GM12873 (cell line): ENCODE measurements around the gene HTT.

Source experiments
- TF ChIP-seq, protein P1 (sequence below): IDR thresholded peaks from 2 replicates; pipeline ENCODE4 v1.5.1; 2012; ENCODE audit warnings: low read depth, mild to moderate bottlenecking, moderate library complexity, low read length, control low read depth; ENCODE audit not compliant: insufficient read depth; ENCODE audit errors: missing control alignments

HTT gene

DNA sequence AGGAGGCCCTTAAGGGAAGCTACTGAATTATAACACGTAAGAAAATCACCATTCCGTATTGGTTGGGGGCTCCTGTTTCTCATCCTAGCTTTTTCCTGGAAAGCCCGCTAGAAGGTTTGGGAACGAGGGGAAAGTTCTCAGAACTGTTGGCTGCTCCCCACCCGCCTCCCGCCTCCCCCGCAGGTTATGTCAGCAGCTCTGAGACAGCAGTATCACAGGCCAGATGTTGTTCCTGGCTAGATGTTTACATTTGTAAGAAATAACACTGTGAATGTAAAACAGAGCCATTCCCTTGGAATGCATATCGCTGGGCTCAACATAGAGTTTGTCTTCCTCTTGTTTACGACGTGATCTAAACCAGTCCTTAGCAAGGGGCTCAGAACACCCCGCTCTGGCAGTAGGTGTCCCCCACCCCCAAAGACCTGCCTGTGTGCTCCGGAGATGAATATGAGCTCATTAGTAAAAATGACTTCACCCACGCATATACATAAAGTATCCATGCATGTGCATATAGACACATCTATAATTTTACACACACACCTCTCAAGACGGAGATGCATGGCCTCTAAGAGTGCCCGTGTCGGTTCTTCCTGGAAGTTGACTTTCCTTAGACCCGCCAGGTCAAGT is 167.5 kb downstream of the HTT start:
- TF ChIP-seq, protein P1, sequence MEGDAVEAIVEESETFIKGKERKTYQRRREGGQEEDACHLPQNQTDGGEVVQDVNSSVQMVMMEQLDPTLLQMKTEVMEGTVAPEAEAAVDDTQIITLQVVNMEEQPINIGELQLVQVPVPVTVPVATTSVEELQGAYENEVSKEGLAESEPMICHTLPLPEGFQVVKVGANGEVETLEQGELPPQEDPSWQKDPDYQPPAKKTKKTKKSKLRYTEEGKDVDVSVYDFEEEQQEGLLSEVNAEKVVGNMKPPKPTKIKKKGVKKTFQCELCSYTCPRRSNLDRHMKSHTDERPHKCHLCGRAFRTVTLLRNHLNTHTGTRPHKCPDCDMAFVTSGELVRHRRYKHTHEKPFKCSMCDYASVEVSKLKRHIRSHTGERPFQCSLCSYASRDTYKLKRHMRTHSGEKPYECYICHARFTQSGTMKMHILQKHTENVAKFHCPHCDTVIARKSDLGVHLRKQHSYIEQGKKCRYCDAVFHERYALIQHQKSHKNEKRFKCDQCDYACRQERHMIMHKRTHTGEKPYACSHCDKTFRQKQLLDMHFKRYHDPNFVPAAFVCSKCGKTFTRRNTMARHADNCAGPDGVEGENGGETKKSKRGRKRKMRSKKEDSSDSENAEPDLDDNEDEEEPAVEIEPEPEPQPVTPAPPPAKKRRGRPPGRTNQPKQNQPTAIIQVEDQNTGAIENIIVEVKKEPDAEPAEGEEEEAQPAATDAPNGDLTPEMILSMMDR = no peak

DNA sequence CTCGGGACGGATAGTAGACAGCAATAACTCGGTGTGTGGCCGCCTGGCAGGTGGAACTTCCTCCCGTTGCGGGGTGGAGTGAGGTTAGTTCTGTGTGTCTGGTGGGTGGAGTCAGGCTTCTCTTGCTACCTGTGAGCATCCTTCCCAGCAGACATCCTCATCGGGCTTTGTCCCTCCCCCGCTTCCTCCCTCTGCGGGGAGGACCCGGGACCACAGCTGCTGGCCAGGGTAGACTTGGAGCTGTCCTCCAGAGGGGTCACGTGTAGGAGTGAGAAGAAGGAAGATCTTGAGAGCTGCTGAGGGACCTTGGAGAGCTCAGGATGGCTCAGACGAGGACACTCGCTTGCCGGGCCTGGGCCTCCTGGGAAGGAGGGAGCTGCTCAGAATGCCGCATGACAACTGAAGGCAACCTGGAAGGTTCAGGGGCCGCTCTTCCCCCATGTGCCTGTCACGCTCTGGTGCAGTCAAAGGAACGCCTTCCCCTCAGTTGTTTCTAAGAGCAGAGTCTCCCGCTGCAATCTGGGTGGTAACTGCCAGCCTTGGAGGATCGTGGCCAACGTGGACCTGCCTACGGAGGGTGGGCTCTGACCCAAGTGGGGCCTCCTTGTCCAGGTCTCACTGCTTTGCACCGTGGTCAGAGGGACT is 168.8 kb downstream of the HTT start:
- TF ChIP-seq, protein P1 = no peak

DNA sequence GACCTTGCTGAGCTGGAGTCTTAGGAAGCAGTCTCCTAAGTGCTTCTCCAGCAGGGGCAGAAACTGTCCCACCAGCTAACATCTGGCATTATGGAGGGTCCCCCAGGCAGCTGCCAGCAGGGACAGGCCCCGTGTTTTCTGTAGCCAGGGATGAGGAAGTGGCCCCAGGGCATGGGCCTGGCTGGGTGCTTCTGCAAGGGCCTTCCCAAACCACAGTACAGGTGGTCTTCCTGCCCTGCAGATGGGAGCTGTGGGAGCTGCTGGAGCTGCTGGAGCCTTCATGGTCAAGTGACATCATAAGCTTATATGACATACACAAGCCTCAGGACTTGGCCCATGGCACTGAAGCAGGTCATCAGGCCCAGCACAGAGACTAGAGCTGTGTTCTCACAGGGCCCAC is 169.5 kb downstream of the HTT start:
- TF ChIP-seq, protein P1 = no peak

DNA sequence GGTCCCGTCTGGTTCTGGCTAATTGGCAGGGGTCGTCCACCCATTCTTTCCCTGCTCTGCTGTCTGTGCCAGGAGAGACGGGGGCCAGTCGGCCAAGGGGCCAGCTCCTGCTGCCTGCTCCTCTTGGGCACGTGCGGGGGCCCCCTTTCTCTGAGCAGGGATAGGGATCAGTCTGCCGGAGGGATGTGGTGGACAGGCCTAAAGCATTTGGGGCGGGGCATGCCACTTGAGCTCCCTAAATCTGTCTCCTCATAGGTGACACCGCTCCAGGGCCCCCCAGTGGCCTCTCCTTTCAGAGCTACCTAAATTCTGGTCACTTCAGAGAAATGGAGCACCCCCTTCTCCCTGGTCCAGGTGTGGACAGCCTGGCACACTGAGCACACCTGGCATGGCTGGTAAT is 170.3 kb downstream of the HTT start:
- TF ChIP-seq, protein P1 = no peak

DNA sequence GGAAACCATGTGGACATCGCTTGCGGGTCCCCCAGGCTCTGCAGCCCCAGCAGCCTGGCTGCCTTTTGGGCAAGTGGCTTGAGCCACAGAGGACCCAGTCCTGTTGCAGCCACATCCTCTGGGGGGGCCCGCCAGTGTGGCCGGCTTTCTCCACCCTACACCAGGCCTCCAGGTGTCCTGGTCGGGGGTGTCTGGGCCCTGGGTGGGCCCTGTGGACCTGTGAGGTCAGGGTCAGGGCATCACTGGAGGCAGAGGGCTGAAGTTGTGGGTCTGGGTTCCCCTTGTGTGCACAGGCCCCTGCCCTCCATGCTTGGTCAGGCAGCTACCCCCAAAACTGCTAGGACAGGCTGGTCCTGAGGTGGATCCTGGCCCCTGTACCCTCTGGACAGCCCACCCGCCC is 171.2 kb downstream of the HTT start:
- TF ChIP-seq, protein P1 = no peak

DNA sequence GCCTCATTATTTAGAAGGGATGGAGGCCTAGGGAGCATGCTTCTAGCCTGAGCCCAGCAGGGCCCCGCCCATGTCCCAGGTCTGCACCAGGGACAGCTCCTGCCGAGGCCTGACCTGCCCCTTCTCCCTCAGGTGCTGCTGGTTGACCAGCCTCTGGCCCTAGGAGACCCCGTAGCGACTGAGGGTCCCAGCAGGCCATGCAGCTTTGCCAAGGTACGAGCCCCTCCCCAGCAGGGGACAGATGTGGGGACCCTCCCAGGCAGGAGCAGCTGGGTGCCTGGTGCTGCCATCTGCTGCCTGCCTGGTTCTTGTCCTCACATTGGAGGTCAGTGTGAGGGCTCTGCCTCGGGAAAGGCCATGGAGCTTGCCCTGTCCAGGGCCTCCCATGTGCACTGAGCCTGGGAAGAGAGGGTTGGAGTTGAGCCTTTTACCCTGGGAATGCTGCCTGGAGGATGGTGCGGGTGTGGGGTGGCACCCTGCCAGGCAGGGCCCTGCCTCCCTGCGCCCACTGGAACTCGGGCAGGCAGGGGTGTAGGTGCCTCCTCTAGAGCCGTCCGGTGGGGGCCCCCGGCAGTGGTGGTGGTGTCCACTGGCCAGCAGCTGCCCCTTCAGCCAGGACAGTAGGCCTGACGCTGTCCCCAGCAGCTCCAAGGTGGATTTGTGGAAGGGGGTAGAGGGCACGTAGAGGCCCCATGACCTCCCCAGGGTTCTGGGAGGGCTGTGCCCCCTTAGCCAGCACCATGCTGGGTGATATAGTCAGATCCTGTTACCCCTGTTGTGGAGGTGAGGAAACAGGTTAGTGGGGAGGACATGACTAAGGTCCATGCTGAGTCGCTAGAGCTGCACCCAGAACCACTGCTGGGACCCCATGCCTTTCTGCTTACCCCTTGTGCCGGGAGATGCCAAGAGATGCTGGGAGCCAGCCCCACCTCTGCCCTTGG is 172.2 kb downstream of the HTT start:
- TF ChIP-seq, protein P1 = no peak
